Diencephalon (tissue), 1 donor: Measurements from ENCODE around the gene SLITRK2. TPM values are rescaled to one million over a fixed set of nuclear protein-coding genes. Genes with fewer than 3 reads are reported as not detected.

ENCODE experiments used
- small RNA-seq: library from RNA; depleted of rRNA; stranded (forward); fragments of <200 nt; gene quantifications from one replicate; pipeline ENCODE3, GENCODE V24; 2014
- total RNA-seq: library from RNA; depleted of rRNA; stranded (reverse); fragments of >200 nt; gene quantifications from one replicate; pipeline ENCODE4 v1.2.3, GENCODE V29; 2014

Gene SLITRK2
- total RNA-seq, result 10.6 TPM

GRCh38 chrX:145817331-145818185 lies at the start of gene SLITRK2:
TSS of gene SLITRK2 (plus strand) at chrX:145817829. CDS start at chrX:145822426, 4,597 bp downstream.

Small RNA genes lying within 50 kb of the gene (small RNA-seq; reads per million reads assigned to genes)
- not detected for gene AL109653.1
